ENCODE measurements around the gene ZNF330. TPM values are rescaled to one million over a fixed set of nuclear protein-coding genes. Genes with fewer than 3 reads are reported as not detected.

The ZNF330 gene
- total RNA-seq, 1 experiment from 2014 or later: 43.9 TPM

DNA sequence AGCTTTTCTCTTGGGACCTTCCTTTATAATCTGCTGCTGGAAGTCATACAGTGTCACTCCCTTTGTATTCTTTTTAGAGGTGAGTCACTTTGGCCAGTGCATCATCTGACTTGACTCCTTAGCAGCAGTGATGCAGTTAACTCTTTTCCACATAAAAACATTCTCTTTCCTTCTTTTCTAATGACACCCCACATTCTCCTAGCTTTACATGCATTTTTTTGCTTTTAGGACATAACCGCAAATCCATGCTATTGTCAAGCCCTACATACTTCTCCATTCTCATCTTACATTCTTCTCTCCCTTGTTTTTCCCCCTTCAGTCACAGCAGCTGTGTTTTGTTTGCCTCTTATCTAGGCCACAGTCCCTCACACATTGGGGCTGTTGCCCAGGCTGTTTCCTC, 55.1 kb downstream of the ZNF330 start:
- TF ChIP-seq RELA (CRISPR knock-in tag; IDR thresholded peaks at IDR 0.05; ENCODE audit: borderline replicate concordance) (no peak), ZNF263 (CRISPR knock-in tag; IDR thresholded peaks at IDR 0.05; ENCODE audit: low read depth) (no peak)
- TF ChIP-seq, protein P1, sequence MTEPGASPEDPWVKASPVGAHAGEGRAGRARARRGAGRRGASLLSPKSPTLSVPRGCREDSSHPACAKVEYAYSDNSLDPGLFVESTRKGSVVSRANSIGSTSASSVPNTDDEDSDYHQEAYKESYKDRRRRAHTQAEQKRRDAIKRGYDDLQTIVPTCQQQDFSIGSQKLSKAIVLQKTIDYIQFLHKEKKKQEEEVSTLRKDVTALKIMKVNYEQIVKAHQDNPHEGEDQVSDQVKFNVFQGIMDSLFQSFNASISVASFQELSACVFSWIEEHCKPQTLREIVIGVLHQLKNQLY (CRISPR knock-in tag; IDR thresholded peaks at IDR 0.05): no peak
- no peak for DNase-seq (ENCODE audit: low spot score)
- no peak overlapping the region for H3K4me3 Mint-ChIP-seq
- H3K36me3 Mint-ChIP-seq: no peaks in the 10 kb centered on the region
- H3K9me3 Mint-ChIP-seq: peaks cover 4% of the 10 kb centered on the region; the same call in 1 of the 2 replicates
- H3K4me1 Mint-ChIP-seq: no peaks in the 10 kb centered on the region
- ChIA-PET POLR2A (no interaction called here), CTCF (interaction anchor here (0.9 to 1.0 kb wide), 2 partner anchors 21 to 427 kb away, joined by 3 read pairs; no protein-coding TSS in a partner anchor)
- H3K27me3 Mint-ChIP-seq (ENCODE audit: low read depth): no peaks in the 10 kb centered on the region; the same call in 1 of the 2 replicates
- no peak for ATAC-seq
- no peak overlapping the region for H3K27ac Mint-ChIP-seq

DNA sequence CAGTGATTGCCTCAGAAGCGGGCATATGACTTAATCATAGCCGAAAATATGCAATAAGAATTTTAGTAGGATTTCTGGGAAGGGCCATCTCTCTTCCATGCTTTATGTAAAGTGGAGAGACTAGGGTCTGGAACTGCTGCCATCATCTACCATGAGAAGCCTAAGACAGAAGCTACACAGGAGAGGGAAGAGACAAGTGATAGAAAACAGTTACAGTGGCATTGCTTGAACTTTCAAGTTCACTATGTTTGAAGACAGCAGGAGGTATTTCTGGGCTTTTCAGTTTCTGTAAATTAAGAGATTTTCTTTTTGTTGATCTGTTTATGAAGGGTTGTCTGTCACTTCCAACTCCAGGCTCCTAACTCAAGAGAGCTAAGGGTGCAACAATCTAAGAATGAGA, 62.5 kb downstream of the ZNF330 start:
- H3K4me3 Mint-ChIP-seq: no peak overlapping the region
- no peaks in the 10 kb centered on the region for H3K27me3 Mint-ChIP-seq (ENCODE audit: low read depth)
- no peaks in the 10 kb centered on the region for H3K36me3 Mint-ChIP-seq
- ATAC-seq: no peak
- no peak overlapping the region for H3K27ac Mint-ChIP-seq
- ChIA-PET POLR2A (no interaction called here), CTCF (no interaction called here)
- no peaks in the 10 kb centered on the region; the same call in 1 of the 2 replicates for H3K9me3 Mint-ChIP-seq
- H3K4me1 Mint-ChIP-seq: no peaks in the 10 kb centered on the region
- TF ChIP-seq MYBL2 (CRISPR knock-in tag; IDR thresholded peaks at IDR 0.05) (no peak), ATF1 (CRISPR knock-in tag; IDR thresholded peaks at IDR 0.05) (no peak), OVOL2 (CRISPR knock-in tag; IDR thresholded peaks at IDR 0.05; ENCODE audit: borderline replicate concordance) (no peak)
- TF ChIP-seq, protein P2, sequence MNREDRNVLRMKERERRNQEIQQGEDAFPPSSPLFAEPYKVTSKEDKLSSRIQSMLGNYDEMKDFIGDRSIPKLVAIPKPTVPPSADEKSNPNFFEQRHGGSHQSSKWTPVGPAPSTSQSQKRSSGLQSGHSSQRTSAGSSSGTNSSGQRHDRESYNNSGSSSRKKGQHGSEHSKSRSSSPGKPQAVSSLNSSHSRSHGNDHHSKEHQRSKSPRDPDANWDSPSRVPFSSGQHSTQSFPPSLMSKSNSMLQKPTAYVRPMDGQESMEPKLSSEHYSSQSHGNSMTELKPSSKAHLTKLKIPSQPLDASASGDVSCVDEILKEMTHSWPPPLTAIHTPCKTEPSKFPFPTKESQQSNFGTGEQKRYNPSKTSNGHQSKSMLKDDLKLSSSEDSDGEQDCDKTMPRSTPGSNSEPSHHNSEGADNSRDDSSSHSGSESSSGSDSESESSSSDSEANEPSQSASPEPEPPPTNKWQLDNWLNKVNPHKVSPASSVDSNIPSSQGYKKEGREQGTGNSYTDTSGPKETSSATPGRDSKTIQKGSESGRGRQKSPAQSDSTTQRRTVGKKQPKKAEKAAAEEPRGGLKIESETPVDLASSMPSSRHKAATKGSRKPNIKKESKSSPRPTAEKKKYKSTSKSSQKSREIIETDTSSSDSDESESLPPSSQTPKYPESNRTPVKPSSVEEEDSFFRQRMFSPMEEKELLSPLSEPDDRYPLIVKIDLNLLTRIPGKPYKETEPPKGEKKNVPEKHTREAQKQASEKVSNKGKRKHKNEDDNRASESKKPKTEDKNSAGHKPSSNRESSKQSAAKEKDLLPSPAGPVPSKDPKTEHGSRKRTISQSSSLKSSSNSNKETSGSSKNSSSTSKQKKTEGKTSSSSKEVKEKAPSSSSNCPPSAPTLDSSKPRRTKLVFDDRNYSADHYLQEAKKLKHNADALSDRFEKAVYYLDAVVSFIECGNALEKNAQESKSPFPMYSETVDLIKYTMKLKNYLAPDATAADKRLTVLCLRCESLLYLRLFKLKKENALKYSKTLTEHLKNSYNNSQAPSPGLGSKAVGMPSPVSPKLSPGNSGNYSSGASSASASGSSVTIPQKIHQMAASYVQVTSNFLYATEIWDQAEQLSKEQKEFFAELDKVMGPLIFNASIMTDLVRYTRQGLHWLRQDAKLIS (CRISPR knock-in tag; IDR thresholded peaks at IDR 0.05; ENCODE audit: borderline replicate concordance): no peak
- TF ChIP-seq, protein P3, sequence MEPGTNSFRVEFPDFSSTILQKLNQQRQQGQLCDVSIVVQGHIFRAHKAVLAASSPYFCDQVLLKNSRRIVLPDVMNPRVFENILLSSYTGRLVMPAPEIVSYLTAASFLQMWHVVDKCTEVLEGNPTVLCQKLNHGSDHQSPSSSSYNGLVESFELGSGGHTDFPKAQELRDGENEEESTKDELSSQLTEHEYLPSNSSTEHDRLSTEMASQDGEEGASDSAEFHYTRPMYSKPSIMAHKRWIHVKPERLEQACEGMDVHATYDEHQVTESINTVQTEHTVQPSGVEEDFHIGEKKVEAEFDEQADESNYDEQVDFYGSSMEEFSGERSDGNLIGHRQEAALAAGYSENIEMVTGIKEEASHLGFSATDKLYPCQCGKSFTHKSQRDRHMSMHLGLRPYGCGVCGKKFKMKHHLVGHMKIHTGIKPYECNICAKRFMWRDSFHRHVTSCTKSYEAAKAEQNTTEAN (CRISPR knock-in tag; IDR thresholded peaks at IDR 0.05): no peak
- no peak for DNase-seq (ENCODE audit: low spot score)

DNA sequence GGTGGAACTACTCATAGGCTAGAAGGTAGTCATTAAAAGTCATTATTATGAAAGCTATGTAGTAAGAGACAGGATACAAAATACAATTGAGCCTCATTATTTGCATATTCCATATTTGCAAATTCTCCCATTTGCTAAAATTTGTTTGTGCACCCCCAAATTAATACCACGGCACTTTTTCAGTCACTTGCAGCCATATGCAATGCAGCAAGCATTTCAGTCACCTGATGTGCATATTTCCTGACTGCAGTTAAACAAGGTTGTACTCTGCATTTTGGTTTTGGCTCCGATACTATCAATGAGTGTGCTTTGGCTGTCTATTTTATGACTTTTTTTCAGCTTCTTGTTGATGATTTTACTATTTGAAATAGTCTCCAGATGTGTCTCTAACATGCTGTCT, 62.9 kb downstream of the ZNF330 start:
- no peak overlapping the region for H3K4me3 Mint-ChIP-seq
- no peaks in the 10 kb centered on the region; the same call in 1 of the 2 replicates for H3K9me3 Mint-ChIP-seq
- H3K4me1 Mint-ChIP-seq: no peaks in the 10 kb centered on the region
- TF ChIP-seq, protein P4, sequence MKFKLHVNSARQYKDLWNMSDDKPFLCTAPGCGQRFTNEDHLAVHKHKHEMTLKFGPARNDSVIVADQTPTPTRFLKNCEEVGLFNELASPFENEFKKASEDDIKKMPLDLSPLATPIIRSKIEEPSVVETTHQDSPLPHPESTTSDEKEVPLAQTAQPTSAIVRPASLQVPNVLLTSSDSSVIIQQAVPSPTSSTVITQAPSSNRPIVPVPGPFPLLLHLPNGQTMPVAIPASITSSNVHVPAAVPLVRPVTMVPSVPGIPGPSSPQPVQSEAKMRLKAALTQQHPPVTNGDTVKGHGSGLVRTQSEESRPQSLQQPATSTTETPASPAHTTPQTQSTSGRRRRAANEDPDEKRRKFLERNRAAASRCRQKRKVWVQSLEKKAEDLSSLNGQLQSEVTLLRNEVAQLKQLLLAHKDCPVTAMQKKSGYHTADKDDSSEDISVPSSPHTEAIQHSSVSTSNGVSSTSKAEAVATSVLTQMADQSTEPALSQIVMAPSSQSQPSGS (CRISPR knock-in tag; IDR thresholded peaks at IDR 0.05; ENCODE audit: borderline replicate concordance, low read depth): no peak
- no peak for TF ChIP-seq TP53 (CRISPR knock-in tag; IDR thresholded peaks at IDR 0.05)
- no peak for TF ChIP-seq NR3C1 (CRISPR knock-in tag; conservative IDR thresholded peaks at IDR 0.05; ENCODE audit: low read depth)
- ChIA-PET CTCF (no interaction called here), POLR2A (no interaction called here)
- no peaks in the 10 kb centered on the region for H3K36me3 Mint-ChIP-seq
- ATAC-seq (no peak), DNase-seq (ENCODE audit: low spot score) (no peak)
- H3K27ac Mint-ChIP-seq: no peak overlapping the region
- no peaks in the 10 kb centered on the region for H3K27me3 Mint-ChIP-seq (ENCODE audit: low read depth)

Other genes starting within 250 kb of the ZNF330 start
- gene RNF150, start 87.4 kb upstream of the ZNF330 start, total RNA-seq (2021): 5.9 to 7.4 TPM (median 7.0 TPM) in 3 replicates